SK-N-SH (cell line): Measurements from ENCODE around the gene DPP10. TPM values are rescaled to one million over a fixed set of nuclear protein-coding genes. Genes with fewer than 3 reads are reported as not detected.

Source experiments
- CTCF ChIA-PET: fragments of 300-600, 350-600 bp; formaldehyde crosslinking; extraction: SDS; loops from one replicate; lab custom pipeline; 2021; lab: Yijun Ruan, JAX
- POLR2A ChIA-PET: fragments of 350-600 bp; sonication (Branson Sonifier 250); formaldehyde crosslinking; extraction: SDS; loops from one replicate; lab custom pipeline; 2020; ENCODE audit warnings: antibody characterized with exemption, inconsistent platforms; lab: Yijun Ruan, JAX
- DNase-seq: peaks from one replicate; pipeline ENCODE4 v3.0.0; 2012
- H2AFZ ChIP-seq: fragments of 200-600 bp; sonication (generic); 2 replicates; pipeline ENCODE4 v1.8.1; 2016; ENCODE audit warnings: antibody characterized with exemption, mild to moderate bottlenecking, low read depth
- H3F3A ChIP-seq: fragments of 200-600 bp; sonication (generic); replicated peaks from 2 replicates; pipeline ENCODE3; 2016; ENCODE audit warnings: antibody characterized with exemption, mild to moderate bottlenecking; ENCODE audit not compliant: insufficient read depth
- H3K27ac ChIP-seq, 2 experiments: fragments of 200-500 bp in 1 of 2; fragments of 200-600 bp in 1 of 2; sonication (Bioruptor generic) in 1 of 2; sonication (generic), shearing (Covaris generic) in 1 of 2; 2 replicates each; pipeline versions ENCODE4 v1.5.1 to v1.6.1; 2014 to 2016; ENCODE audit warnings: low read depth in 2 of 2, inconsistent platforms in 1 of 2, low read length in 1 of 2, mild to moderate bottlenecking in 1 of 2, mixed read lengths in 1 of 2
- H3K27me3 ChIP-seq: fragments of 200-600 bp; sonication (generic), shearing (Covaris generic); 2 replicates; pipeline ENCODE4 v1.6.1; 2016; ENCODE audit warnings: mixed run types; ENCODE audit not compliant: insufficient read depth
- H3K36me3 ChIP-seq, 2 experiments: fragments of 200-500 bp in 1 of 2; fragments of 200-600 bp in 1 of 2; sonication (Bioruptor generic) in 1 of 2; sonication (generic) in 1 of 2; replicated peaks in 1 of 2; 2 replicates each; pipeline versions ENCODE3 to v1.5.1; 2014 to 2016; ENCODE audit warnings: low read length in 1 of 2, mild to moderate bottlenecking in 1 of 2; ENCODE audit not compliant: insufficient read depth in 2 of 2, control insufficient read depth in 1 of 2
- H3K4me1 ChIP-seq, 2 experiments: fragments of 200-500 bp in 1 of 2; fragments of 200-600 bp in 1 of 2; sonication (Bioruptor generic) in 1 of 2; sonication (generic), shearing (Covaris generic) in 1 of 2; 2 replicates each; pipeline versions ENCODE4 v1.5.1 to v1.6.1; 2014 to 2016; ENCODE audit warnings: low read depth in 1 of 2, low read length in 1 of 2, mixed run types in 1 of 2; ENCODE audit not compliant: insufficient read depth in 2 of 2, control insufficient read depth in 1 of 2
- H3K4me2 ChIP-seq: fragments of 200-600 bp; sonication (generic), shearing (Covaris generic); 2 replicates; pipeline ENCODE4 v1.6.1; 2017; ENCODE audit warnings: mixed run types
- H3K4me3 ChIP-seq, 2 experiments: fragments of 200-500 bp in 1 of 2; fragments of 200-600 bp in 1 of 2; sonication (Bioruptor generic) in 1 of 2; sonication (generic), shearing (Covaris generic) in 1 of 2; 2 replicates each; pipeline versions ENCODE4 v1.5.1 to v1.8.1; 2014 to 2016; ENCODE audit warnings: low read depth in 2 of 2, inconsistent platforms in 1 of 2, low read length in 1 of 2, mild to moderate bottlenecking in 1 of 2, mixed read lengths in 1 of 2, moderate library complexity in 1 of 2
- H3K79me2 ChIP-seq: fragments of 200-600 bp; sonication (generic); 2 replicates; pipeline ENCODE4 v1.8.1; 2017; ENCODE audit warnings: mild to moderate bottlenecking; ENCODE audit not compliant: insufficient read depth
- H3K9ac ChIP-seq: fragments of 200-600 bp; sonication (generic); 2 replicates; pipeline ENCODE4 v1.6.1; 2017; ENCODE audit warnings: mixed run types
- H3K9me2 ChIP-seq: fragments of 200-600 bp; sonication (generic); 2 replicates; pipeline ENCODE4 v1.6.1; 2017; ENCODE audit warnings: mixed run types
- H3K9me3 ChIP-seq: fragments of 200-600 bp; sonication (generic); 2 replicates; pipeline ENCODE4 v1.6.1; 2017; ENCODE audit warnings: mixed run types, mild to moderate bottlenecking, moderate library complexity
- H4K20me1 ChIP-seq: fragments of 200-600 bp; sonication (generic); 2 replicates; pipeline ENCODE4 v1.6.1; 2017; ENCODE audit warnings: mild to moderate bottlenecking, mixed run types; ENCODE audit not compliant: insufficient read depth
- EP300 ChIP-seq, 2 experiments: IDR thresholded peaks; 2 replicates each; pipeline versions ENCODE4 v1.4.0 to v1.6.1; 2012; ENCODE audit warnings: borderline replicate concordance in 1 of 2, low read depth in 1 of 2, low read length in 1 of 2
- EZH2phosphoT487 ChIP-seq: fragments of 200-600 bp; sonication (generic); IDR thresholded peaks from 2 replicates; pipeline ENCODE4 v1.6.1; 2017; ENCODE audit warnings: low read depth, mixed run types, mild to moderate bottlenecking, antibody characterized with exemption, moderate library complexity, borderline replicate concordance
- FOSL2 ChIP-seq: IDR thresholded peaks from 2 replicates; pipeline ENCODE4 v1.4.0; 2012; ENCODE audit warnings: low read depth, mild to moderate bottlenecking, moderate library complexity, borderline replicate concordance
- FOXJ3 ChIP-seq: sonication (generic); formaldehyde crosslinking; IDR thresholded peaks from 2 replicates; pipeline ENCODE4 v1.5.1; 2020; ENCODE audit warnings: mild to moderate bottlenecking, missing genetic modification reagents
- JUND ChIP-seq: IDR thresholded peaks from 2 replicates; pipeline ENCODE4 v1.4.0; 2012
- NFIC ChIP-seq: IDR thresholded peaks from 2 replicates; pipeline ENCODE4 v1.4.0; 2012; ENCODE audit warnings: borderline replicate concordance
- RAD21 ChIP-seq: IDR thresholded peaks from 2 replicates; pipeline ENCODE4 v1.6.1; 2012; ENCODE audit warnings: mild to moderate bottlenecking, low read length
- RXRA ChIP-seq: IDR thresholded peaks from 2 replicates; pipeline ENCODE4 v1.4.0; 2012; ENCODE audit warnings: low read depth, mild to moderate bottlenecking, borderline replicate concordance
- SMC3 ChIP-seq: IDR thresholded peaks from 2 replicates; pipeline ENCODE4 v1.6.1; 2012; ENCODE audit warnings: low read depth, low read length, improper control_type of control experiment
- YY1 ChIP-seq: IDR thresholded peaks from 2 replicates; pipeline ENCODE4 v1.4.0; 2012; ENCODE audit warnings: low read depth, mild to moderate bottlenecking
- WGBS: methylation state at CpG from one replicate; pipeline ENCODE4 v1.1.6; 2017; ENCODE audit warnings: low lambda C conversion rate; 5-methylcytosine and 5-hydroxymethylcytosine counted together
- polyA plus RNA-seq, 3 experiments: library from polyadenylated mRNA; depleted of rRNA; stranded (reverse); fragments of >200 nt; gene quantifications; 2 replicates each; pipeline ENCODE4 v1.2.3, GENCODE V29; 2012
- TF ChIP-seq, protein P1 (sequence below): fragments of 150-350 bp; IDR thresholded peaks from 2 replicates; pipeline ENCODE4 v1.6.1; 2016; ENCODE audit warnings: mild to moderate bottlenecking, low read depth, low read length
- TF ChIP-seq, protein P2 (sequence below): IDR thresholded peaks from 2 replicates; pipeline ENCODE4 v1.6.1; 2012; ENCODE audit warnings: mild to moderate bottlenecking, low read depth, low read length, moderate library complexity

DPP10 gene
- polyA plus RNA-seq, 1 of the 3 experiments (the other 2 are of a cell fraction) = not detected

DNA sequence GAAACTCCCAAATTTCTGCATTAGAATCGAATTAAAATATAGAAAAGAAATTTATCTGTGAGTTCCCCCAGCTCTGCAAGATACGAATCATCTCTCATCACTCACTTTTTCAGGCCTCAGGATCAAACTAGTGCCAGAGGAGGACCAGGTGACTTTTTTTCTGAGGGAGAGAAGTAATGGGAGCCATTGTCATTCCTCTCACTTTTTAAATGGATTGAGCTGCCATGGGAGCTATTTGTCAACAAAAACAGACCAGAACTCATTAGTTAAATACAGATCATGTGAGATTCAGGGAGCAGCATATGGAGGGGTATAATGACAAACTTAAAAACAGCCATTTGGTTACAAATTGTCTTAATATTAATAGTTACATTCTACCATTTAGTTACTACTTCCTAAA lies 594.4 kb downstream of the DPP10 start:
- Histone ChIP-seq H3F3A (no peaks in the 10 kb centered on the region), H3K79me2 (no peaks in the 10 kb centered on the region), H3K4me3 (no peak overlapping the region), H3K9me3 (no peaks in the 10 kb centered on the region), H3K27ac (no peak overlapping the region), H2AFZ (no peak overlapping the region), H3K9ac (no peak overlapping the region), H3K27me3 (no peaks in the 10 kb centered on the region), H3K36me3 (no peaks in the 10 kb centered on the region), H3K4me2 (no peak overlapping the region), H4K20me1 (no peaks in the 10 kb centered on the region), H3K4me1 (no peaks in the 10 kb centered on the region), H3K9me2 (no peaks in the 10 kb centered on the region)
- 2% methylated on average over 2 of the region's 2 CpGs for WGBS
- TF ChIP-seq EP300 (IDR thresholded peaks at IDR 0.05; ENCODE audit: borderline replicate concordance in 1 of 2, low read depth in 1 of 2, low read length in 1 of 2) = no peak
- no peak for TF ChIP-seq RAD21
- no peak for TF ChIP-seq SMC3
- TF ChIP-seq FOXJ3 (CRISPR knock-in tag) = no peak
- TF ChIP-seq, protein P1, sequence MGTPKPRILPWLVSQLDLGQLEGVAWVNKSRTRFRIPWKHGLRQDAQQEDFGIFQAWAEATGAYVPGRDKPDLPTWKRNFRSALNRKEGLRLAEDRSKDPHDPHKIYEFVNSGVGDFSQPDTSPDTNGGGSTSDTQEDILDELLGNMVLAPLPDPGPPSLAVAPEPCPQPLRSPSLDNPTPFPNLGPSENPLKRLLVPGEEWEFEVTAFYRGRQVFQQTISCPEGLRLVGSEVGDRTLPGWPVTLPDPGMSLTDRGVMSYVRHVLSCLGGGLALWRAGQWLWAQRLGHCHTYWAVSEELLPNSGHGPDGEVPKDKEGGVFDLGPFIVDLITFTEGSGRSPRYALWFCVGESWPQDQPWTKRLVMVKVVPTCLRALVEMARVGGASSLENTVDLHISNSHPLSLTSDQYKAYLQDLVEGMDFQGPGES = no peak
- CTCF ChIA-PET = no interaction called here
- POLR2A ChIA-PET = no interaction called here
- no peak for DNase-seq

DNA sequence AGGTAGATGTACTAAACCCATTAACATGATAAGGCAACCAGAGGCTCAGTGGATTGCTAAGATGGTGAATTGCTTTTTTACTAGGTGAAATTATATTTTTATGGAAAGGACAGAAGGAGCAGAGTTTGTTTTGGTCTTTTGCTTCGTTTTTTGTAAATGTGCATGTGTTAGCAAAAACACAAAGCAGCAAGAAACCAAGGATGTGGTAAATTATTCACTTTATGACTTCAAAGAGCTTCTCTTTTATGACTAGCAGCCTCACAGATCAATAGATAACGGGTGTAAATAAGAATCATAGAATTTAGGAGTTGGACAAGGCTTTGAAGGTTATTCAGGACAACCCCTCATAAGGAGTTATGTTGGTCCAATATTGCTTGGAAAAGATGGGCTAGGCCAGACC lies 615.0 kb downstream of the DPP10 start:
- Histone ChIP-seq H3K79me2 (no peaks in the 10 kb centered on the region), H3K9me3 (peaks cover 6% of the 10 kb centered on the region; the same call in 1 of the 2 replicates), H3F3A (no peaks in the 10 kb centered on the region), H4K20me1 (no peaks in the 10 kb centered on the region), H3K9me2 (no peaks in the 10 kb centered on the region), H3K27ac (no peak overlapping the region), H3K4me2 (no peak overlapping the region), H3K4me1 (no peaks in the 10 kb centered on the region), H2AFZ (no peak overlapping the region)
- CTCF ChIA-PET = no interaction called here
- WGBS = 0% methylated on average over 2 of the region's 2 CpGs
- DNase-seq = no peak
- TF ChIP-seq EZH2phosphoT487 (no peak), JUND (no peak), FOSL2 (no peak), YY1 (no peak), NFIC (no peak), RXRA (no peak)
- TF ChIP-seq, protein P2, sequence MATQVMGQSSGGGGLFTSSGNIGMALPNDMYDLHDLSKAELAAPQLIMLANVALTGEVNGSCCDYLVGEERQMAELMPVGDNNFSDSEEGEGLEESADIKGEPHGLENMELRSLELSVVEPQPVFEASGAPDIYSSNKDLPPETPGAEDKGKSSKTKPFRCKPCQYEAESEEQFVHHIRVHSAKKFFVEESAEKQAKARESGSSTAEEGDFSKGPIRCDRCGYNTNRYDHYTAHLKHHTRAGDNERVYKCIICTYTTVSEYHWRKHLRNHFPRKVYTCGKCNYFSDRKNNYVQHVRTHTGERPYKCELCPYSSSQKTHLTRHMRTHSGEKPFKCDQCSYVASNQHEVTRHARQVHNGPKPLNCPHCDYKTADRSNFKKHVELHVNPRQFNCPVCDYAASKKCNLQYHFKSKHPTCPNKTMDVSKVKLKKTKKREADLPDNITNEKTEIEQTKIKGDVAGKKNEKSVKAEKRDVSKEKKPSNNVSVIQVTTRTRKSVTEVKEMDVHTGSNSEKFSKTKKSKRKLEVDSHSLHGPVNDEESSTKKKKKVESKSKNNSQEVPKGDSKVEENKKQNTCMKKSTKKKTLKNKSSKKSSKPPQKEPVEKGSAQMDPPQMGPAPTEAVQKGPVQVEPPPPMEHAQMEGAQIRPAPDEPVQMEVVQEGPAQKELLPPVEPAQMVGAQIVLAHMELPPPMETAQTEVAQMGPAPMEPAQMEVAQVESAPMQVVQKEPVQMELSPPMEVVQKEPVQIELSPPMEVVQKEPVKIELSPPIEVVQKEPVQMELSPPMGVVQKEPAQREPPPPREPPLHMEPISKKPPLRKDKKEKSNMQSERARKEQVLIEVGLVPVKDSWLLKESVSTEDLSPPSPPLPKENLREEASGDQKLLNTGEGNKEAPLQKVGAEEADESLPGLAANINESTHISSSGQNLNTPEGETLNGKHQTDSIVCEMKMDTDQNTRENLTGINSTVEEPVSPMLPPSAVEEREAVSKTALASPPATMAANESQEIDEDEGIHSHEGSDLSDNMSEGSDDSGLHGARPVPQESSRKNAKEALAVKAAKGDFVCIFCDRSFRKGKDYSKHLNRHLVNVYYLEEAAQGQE = no peak
- TF ChIP-seq, all 33 proteins: peak for 0
- H3K9ac ChIP-seq = no peak overlapping the region
- H3K4me3 ChIP-seq = no peak overlapping the region
- H3K36me3 ChIP-seq = no peaks in the 10 kb centered on the region
- POLR2A ChIA-PET = no interaction called here
- H3K27me3 ChIP-seq = no peaks in the 10 kb centered on the region
